SK-N-MC (cell line): ENCODE data around the gene TSPYL1.

Source experiments
- EZH2 ChIP-seq: fragments of 200-600 bp; sonication (generic); IDR thresholded peaks from one replicate; pipeline ENCODE4 v1.6.1; 2017; ENCODE audit warnings: antibody characterized with exemption
- FOXP2 ChIP-seq: optimal IDR thresholded peaks from 2 replicates; pipeline ENCODE3; 2011; ENCODE audit warnings: mild to moderate bottlenecking, moderate library complexity; ENCODE audit not compliant: insufficient read depth; ENCODE audit errors: extremely low read length, control extremely low read depth
- POLR2AphosphoS5 ChIP-seq: IDR thresholded peaks from 2 replicates; pipeline ENCODE4 v1.6.1; 2012; ENCODE audit warnings: mild to moderate bottlenecking, low read depth, low read length, borderline replicate concordance

- no peak for TF ChIP-seq FOXP2
- no peak for TF ChIP-seq POLR2AphosphoS5
- no peak for TF ChIP-seq EZH2
Observed at GRCh38 chr6:116253188-116253504, 26.6 kb downstream of the TSPYL1 start.
